Mesenchymal stem cell (in vitro differentiated cells and primary cell): ENCODE data around the gene AFTPH.

Source experiments
- DNase-seq: peaks from one replicate; pipeline ENCODE4 v3.0.0-alpha.2; 2013
- H2AFZ ChIP-seq: one replicate; pipeline ENCODE4 v1.6.1; 2013; ENCODE audit warnings: low read depth, mild to moderate bottlenecking, control low read depth, inconsistent platforms, low read length, moderate library complexity
- H2AK5ac ChIP-seq: 2 replicates; pipeline ENCODE4 v1.6.1; 2013; ENCODE audit warnings: low read length, moderate library complexity, mild to moderate bottlenecking, inconsistent platforms; ENCODE audit not compliant: severe bottlenecking
- H2BK120ac ChIP-seq: one replicate; pipeline ENCODE4 v1.6.1; 2013; ENCODE audit warnings: low read depth, mild to moderate bottlenecking, inconsistent platforms, low read length, moderate library complexity
- H2BK12ac ChIP-seq, 2 experiments: one replicate each; pipeline ENCODE4 v1.6.1; 2013; ENCODE audit warnings: inconsistent platforms in 2 of 2, low read length in 2 of 2, mild to moderate bottlenecking in 2 of 2, moderate library complexity in 2 of 2, control low read depth in 1 of 2
- H2BK15ac ChIP-seq: one replicate; pipeline ENCODE4 v1.6.1; 2013; ENCODE audit warnings: mild to moderate bottlenecking, low read depth, inconsistent platforms; ENCODE audit not compliant: poor library complexity, severe bottlenecking
- H2BK5ac ChIP-seq: 2 replicates; pipeline ENCODE4 v1.6.1; 2013; ENCODE audit warnings: low read depth, mild to moderate bottlenecking, low read length, control low read depth, inconsistent platforms; ENCODE audit not compliant: poor library complexity, severe bottlenecking
- H3K14ac ChIP-seq, 2 experiments: one replicate each; pipeline ENCODE4 v1.6.1; 2013; ENCODE audit warnings: inconsistent platforms in 2 of 2, low read length in 2 of 2, control low read depth in 1 of 2, mild to moderate bottlenecking in 1 of 2, moderate library complexity in 1 of 2
- H3K18ac ChIP-seq, 2 experiments: one replicate each; pipeline ENCODE4 v1.6.1; 2013; ENCODE audit warnings: inconsistent platforms in 2 of 2, low read length in 2 of 2, control low read depth in 1 of 2, low read depth in 1 of 2, mild to moderate bottlenecking in 1 of 2
- H3K23ac ChIP-seq, 2 experiments: one replicate each; pipeline ENCODE4 v1.6.1; 2013; ENCODE audit warnings: inconsistent platforms in 2 of 2, low read length in 2 of 2, mild to moderate bottlenecking in 2 of 2, moderate library complexity in 2 of 2, control low read depth in 1 of 2
- H3K27ac ChIP-seq: 2 replicates; pipeline ENCODE4 v1.5.1; 2013; ENCODE audit warnings: mild to moderate bottlenecking, moderate library complexity, low read length, control low read depth, inconsistent platforms; ENCODE audit not compliant: poor library complexity, severe bottlenecking
- H3K27me3 ChIP-seq, 2 experiments: 2 replicates each; pipeline versions ENCODE4 v1.6.1 to v1.7.0; 2013; ENCODE audit warnings: low read length in 2 of 2, mild to moderate bottlenecking in 2 of 2, moderate library complexity in 2 of 2, control low read depth in 1 of 2, inconsistent platforms in 1 of 2; ENCODE audit not compliant: control insufficient read depth in 1 of 2, insufficient read depth in 1 of 2
- H3K36me3 ChIP-seq, 2 experiments: 2 replicates each; pipeline versions ENCODE4 v1.6.1 to v1.7.0; 2013; ENCODE audit warnings: low read length in 2 of 2, control low read depth in 1 of 2, inconsistent platforms in 1 of 2, low read depth in 1 of 2, mild to moderate bottlenecking in 1 of 2; ENCODE audit not compliant: insufficient read depth in 2 of 2, control insufficient read depth in 1 of 2
- H3K4ac ChIP-seq, 2 experiments: one replicate each; pipeline ENCODE4 v1.6.1; 2013; ENCODE audit warnings: inconsistent platforms in 2 of 2, low read length in 2 of 2, mild to moderate bottlenecking in 2 of 2, moderate library complexity in 2 of 2, control low read depth in 1 of 2, low read depth in 1 of 2
- H3K4me1 ChIP-seq: 2 replicates; pipeline ENCODE4 v1.6.1; 2013; ENCODE audit warnings: low read depth, low read length, control low read depth; ENCODE audit not compliant: control insufficient read depth, insufficient read depth
- H3K4me2 ChIP-seq: 2 replicates; pipeline ENCODE4 v1.6.1; 2013; ENCODE audit warnings: low read length, mild to moderate bottlenecking, inconsistent platforms; ENCODE audit not compliant: poor library complexity, severe bottlenecking
- H3K4me3 ChIP-seq, 2 experiments: 2 replicates each; pipeline versions ENCODE4 v1.5.1 to v1.7.0; 2013; ENCODE audit warnings: low read length in 2 of 2, mild to moderate bottlenecking in 2 of 2, control low read depth in 1 of 2, low read depth in 1 of 2; ENCODE audit not compliant: insufficient read depth in 1 of 2
- H3K79me1 ChIP-seq: replicated peaks from 2 replicates; pipeline ENCODE4 v1.6.1; 2013; ENCODE audit warnings: mild to moderate bottlenecking, control low read depth, low read length, inconsistent platforms; ENCODE audit not compliant: poor library complexity, severe bottlenecking
- H3K9ac ChIP-seq: 2 replicates; pipeline ENCODE4 v1.7.0; 2013; ENCODE audit warnings: mild to moderate bottlenecking, low read length, moderate library complexity
- H3K9me3 ChIP-seq: 2 replicates; pipeline ENCODE4 v1.7.0; 2013; ENCODE audit warnings: mild to moderate bottlenecking, low read length; ENCODE audit not compliant: control insufficient read depth
- H4K8ac ChIP-seq: one replicate; pipeline ENCODE4 v1.6.1; 2013; ENCODE audit warnings: inconsistent platforms, mild to moderate bottlenecking, low read length, moderate library complexity
- H4K91ac ChIP-seq: one replicate; pipeline ENCODE4 v1.6.1; 2013; ENCODE audit warnings: mild to moderate bottlenecking, low read length, inconsistent platforms
- WGBS: methylation state at CpG from one replicate; pipeline ENCODE4 v1.1.7; 2013; ENCODE audit warnings: mixed read lengths; 5-methylcytosine and 5-hydroxymethylcytosine counted together

Gene AFTPH

DNA sequence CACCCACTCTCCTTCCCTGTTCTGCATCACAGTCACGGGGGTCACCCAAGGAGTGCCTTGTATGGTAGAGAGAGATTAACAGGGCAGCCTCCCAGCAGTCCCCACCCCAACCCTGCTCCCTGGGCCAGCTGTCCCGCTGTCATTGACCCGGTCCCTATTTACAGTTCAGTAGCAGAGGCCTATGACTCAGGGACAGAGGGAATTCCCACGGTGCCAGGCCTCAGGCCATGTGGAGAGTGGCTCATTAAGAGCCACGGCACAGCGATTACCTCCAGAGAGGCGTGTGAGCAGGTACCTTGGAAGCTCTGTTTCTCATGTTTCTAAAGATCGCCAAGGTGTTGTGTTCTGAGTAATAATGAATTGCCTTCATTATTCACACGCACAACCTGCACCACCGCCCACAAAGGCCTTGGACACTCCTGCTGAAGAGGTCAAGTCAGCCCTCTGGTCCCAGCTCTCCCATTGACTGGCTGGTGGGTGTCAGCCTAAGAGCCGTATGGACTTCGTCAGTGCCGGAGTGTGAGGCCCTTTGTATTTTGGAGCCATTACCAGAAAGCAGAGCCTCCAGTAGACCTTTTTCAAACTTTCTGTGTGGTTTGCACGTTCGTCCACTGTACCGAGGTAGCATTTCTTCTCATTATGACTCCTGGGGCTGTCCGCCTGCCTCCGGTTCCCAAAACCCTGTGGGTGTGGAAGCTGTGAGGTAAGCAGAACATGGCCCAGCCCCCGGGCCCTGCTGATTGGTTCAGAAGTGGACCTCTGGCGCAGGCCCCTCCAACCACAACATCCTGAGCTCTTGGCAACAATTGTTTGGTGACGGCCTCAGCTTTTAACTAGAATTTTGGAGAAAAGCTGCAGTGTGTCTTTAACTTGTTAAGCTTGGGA is 82.6 kb downstream of the AFTPH start:
- Histone ChIP-seq H3K23ac (no peak overlapping the region), H3K27ac (no peak overlapping the region), H2BK120ac (no peak overlapping the region), H3K9me3 (peaks cover 5% of the 10 kb centered on the region), H3K4me3 (peak overlapping the region in 1 of 2 experiments; percentile 44), H3K79me1 (no peaks in the 10 kb centered on the region), H4K8ac (no peak overlapping the region), H2AFZ (no peak overlapping the region), H2BK15ac (no peak overlapping the region), H3K27me3 (peaks cover 0 to 3% of the 10 kb centered on the region in 2 experiments), H3K4ac (no peak overlapping the region), H3K4me2 (no peak overlapping the region), H2AK5ac (no peak overlapping the region), H3K4me1 (peaks cover 9% of the 10 kb centered on the region), H3K9ac (peak overlapping the region; percentile 56), H3K18ac (no peak overlapping the region), H4K91ac (no peak overlapping the region), H2BK12ac (no peak overlapping the region), H3K36me3 (no peaks in the 10 kb centered on the region), H2BK5ac (no peak overlapping the region), H3K14ac (no peak overlapping the region)
- 80% methylated on average over 20 of the region's 21 CpGs for WGBS
- peak; percentile 29 for DNase-seq

- H2BK15ac ChIP-seq, result peak overlapping the region; percentile 34
- H3K4me3 ChIP-seq, result peak overlapping the region in 1 of 2 experiments; percentile 50
- H3K9me3 ChIP-seq, result peaks cover 5% of the 10 kb centered on the region
- peaks cover 9% of the 10 kb centered on the region for H3K4me1 ChIP-seq
- DNase-seq, result no peak
- no peak overlapping the region for H2BK5ac ChIP-seq
- no peak overlapping the region for H2AFZ ChIP-seq
- H3K23ac ChIP-seq, result no peak overlapping the region
- 91% methylated on average over 17 of the region's 18 CpGs for WGBS
- H3K18ac ChIP-seq, result no peak overlapping the region
- no peak overlapping the region for H3K27ac ChIP-seq
- H2AK5ac ChIP-seq, result no peak overlapping the region
- no peak overlapping the region for H3K4ac ChIP-seq
- no peak overlapping the region for H3K14ac ChIP-seq
- H3K9ac ChIP-seq, result peak overlapping the region; percentile 23
- H4K91ac ChIP-seq, result peak overlapping the region; percentile 76
- H4K8ac ChIP-seq, result peak overlapping the region; percentile 7
- no peaks in the 10 kb centered on the region for H3K36me3 ChIP-seq
- H2BK120ac ChIP-seq, result no peak overlapping the region
- H3K27me3 ChIP-seq, result peaks cover 0 to 6% of the 10 kb centered on the region in 2 experiments
- H3K79me1 ChIP-seq, result no peaks in the 10 kb centered on the region
- no peak overlapping the region for H3K4me2 ChIP-seq
- no peak overlapping the region for H2BK12ac ChIP-seq
Observed at GRCh38 chr2:64607381-64608304, 83.5 kb downstream of the AFTPH start.

GRCh38 chr2:64608867-64609226 is 84.7 kb downstream of the AFTPH start:
- Histone ChIP-seq H3K4me2 (peak overlapping the region; percentile 73), H3K79me1 (no peaks in the 10 kb centered on the region), H3K23ac (peak overlapping the region in 1 of 2 experiments; percentile 86), H2AFZ (peak overlapping the region; percentile 94), H3K9me3 (peaks cover 4% of the 10 kb centered on the region), H3K9ac (peak overlapping the region; percentile 87), H3K4ac (peak overlapping the region; percentile 56 to 70), H2BK15ac (peak overlapping the region; percentile 96), H3K27me3 (peaks cover 0 to 6% of the 10 kb centered on the region in 2 experiments), H2BK12ac (peak overlapping the region in 1 of 2 experiments; percentile 4), H3K14ac (no peak overlapping the region), H2BK120ac (peak overlapping the region; percentile 81), H3K36me3 (no peaks in the 10 kb centered on the region), H3K4me3 (peak overlapping the region; percentile 49 to 58), H4K91ac (peak overlapping the region; percentile 34), H3K18ac (peak overlapping the region; percentile 52 to 83), H4K8ac (peak overlapping the region; percentile 99), H3K4me1 (peaks cover 9% of the 10 kb centered on the region), H3K27ac (no peak overlapping the region), H2BK5ac (no peak overlapping the region), H2AK5ac (no peak overlapping the region)
- WGBS, result 44% methylated on average over 9 of the region's 20 CpGs
- no peak for DNase-seq
